Glutamatergic neuron (in vitro differentiated cells): ENCODE data around the gene LIPC. TPM values are rescaled to one million over a fixed set of nuclear protein-coding genes. Genes with fewer than 3 reads are reported as not detected.

Experiments used
- DNase-seq: peaks from one replicate; pipeline ENCODE4 v3.0.0; 2022
- H3K27ac Mint-ChIP-seq: one replicate; pipeline ENCODE4 v1.8.0; 2020; ENCODE audit warnings: mild to moderate bottlenecking, mixed read lengths, inconsistent platforms; ENCODE audit not compliant: unreplicated experiment
- H3K27me3 Mint-ChIP-seq: one replicate; pipeline ENCODE4 v1.8.0; 2020; ENCODE audit warnings: mild to moderate bottlenecking, moderate library complexity, mixed read lengths, inconsistent platforms; ENCODE audit not compliant: unreplicated experiment
- H3K36me3 Mint-ChIP-seq: one replicate; pipeline ENCODE4 v1.8.0; 2020; ENCODE audit warnings: mild to moderate bottlenecking, mixed read lengths, inconsistent platforms; ENCODE audit not compliant: unreplicated experiment
- H3K4me1 Mint-ChIP-seq: one replicate; pipeline ENCODE4 v1.8.0; 2020; ENCODE audit warnings: mild to moderate bottlenecking, low read depth, mixed read lengths, inconsistent platforms; ENCODE audit not compliant: unreplicated experiment
- H3K4me3 Mint-ChIP-seq: one replicate; pipeline ENCODE4 v1.8.0; 2020; ENCODE audit warnings: mild to moderate bottlenecking, mixed read lengths, inconsistent platforms; ENCODE audit not compliant: unreplicated experiment
- H3K9me3 Mint-ChIP-seq: one replicate; pipeline ENCODE4 v1.8.0; 2020; ENCODE audit warnings: mild to moderate bottlenecking, moderate library complexity, mixed read lengths, inconsistent platforms; ENCODE audit not compliant: unreplicated experiment
- CTCF ChIP-seq: fragments of 200-600 bp; sonication (generic); IDR thresholded peaks from one replicate; pipeline ENCODE4 v1.5.0; 2021; ENCODE audit not compliant: partially characterized antibody, unreplicated experiment
- total RNA-seq: library from RNA; stranded (reverse); fragmentation: NEBNext Ultra II Directional; extraction: Animal tissue kit (Norgen Biotek cat#: 25700); gene quantifications from one replicate; pipeline ENCODE4 v1.2.1, GENCODE V29; 2021; ENCODE audit not compliant: unreplicated experiment

Gene LIPC
- total RNA-seq, 1 donor from 2014 or later, result not detected

GRCh38 chr15:58463815-58464650 is 32.2 kb downstream of the LIPC start:
- TF ChIP-seq CTCF, result no peak
- no peak overlapping the region for H3K27ac Mint-ChIP-seq
- no peaks in the 10 kb centered on the region for H3K4me1 Mint-ChIP-seq
- H3K9me3 Mint-ChIP-seq, result no peaks in the 10 kb centered on the region
- no peaks in the 10 kb centered on the region for H3K36me3 Mint-ChIP-seq
- no peak for DNase-seq
- no peaks in the 10 kb centered on the region for H3K27me3 Mint-ChIP-seq
- H3K4me3 Mint-ChIP-seq, result no peak overlapping the region

- Mint-ChIP-seq H3K9me3 (no peaks in the 10 kb centered on the region), H3K36me3 (no peaks in the 10 kb centered on the region), H3K4me3 (no peak overlapping the region), H3K4me1 (no peaks in the 10 kb centered on the region), H3K27ac (no peak overlapping the region), H3K27me3 (no peaks in the 10 kb centered on the region)
- TF ChIP-seq CTCF, result no peak
- DNase-seq, result no peak
Observed at GRCh38 chr15:58465070-58465469, 33.3 kb downstream of the LIPC start.

GRCh38 chr15:58465866-58466517 is 34.2 kb downstream of the LIPC start:
- Mint-ChIP-seq H3K9me3 (no peaks in the 10 kb centered on the region), H3K4me1 (no peaks in the 10 kb centered on the region), H3K4me3 (no peak overlapping the region), H3K27me3 (no peaks in the 10 kb centered on the region), H3K27ac (no peak overlapping the region), H3K36me3 (no peaks in the 10 kb centered on the region)
- DNase-seq, result no peak
- TF ChIP-seq CTCF, result no peak

- Mint-ChIP-seq H3K36me3 (no peaks in the 10 kb centered on the region), H3K27ac (no peak overlapping the region), H3K4me1 (no peaks in the 10 kb centered on the region), H3K4me3 (no peak overlapping the region), H3K9me3 (no peaks in the 10 kb centered on the region), H3K27me3 (no peaks in the 10 kb centered on the region)
- DNase-seq, result no peak
- TF ChIP-seq CTCF, result no peak
Observed at GRCh38 chr15:58466566-58466965, 34.8 kb downstream of the LIPC start.

GRCh38 chr15:58467121-58467721 is 35.4 kb downstream of the LIPC start:
- H3K36me3 Mint-ChIP-seq, result no peaks in the 10 kb centered on the region
- no peaks in the 10 kb centered on the region for H3K27me3 Mint-ChIP-seq
- no peaks in the 10 kb centered on the region for H3K9me3 Mint-ChIP-seq
- no peak overlapping the region for H3K4me3 Mint-ChIP-seq
- no peaks in the 10 kb centered on the region for H3K4me1 Mint-ChIP-seq
- no peak for DNase-seq
- TF ChIP-seq CTCF, result no peak
- no peak overlapping the region for H3K27ac Mint-ChIP-seq
